GM19023 (cell line): ENCODE measurements around the gene TARS3.

Source experiments
- ATAC-seq: cut with Tn5 transposase; IDR thresholded peaks from one replicate; pipeline ENCODE4 v1.9.1; 2021; ENCODE audit warnings: mild to moderate bottlenecking, moderate library complexity; ENCODE audit not compliant: unreplicated experiment

TARS3 gene

DNA sequence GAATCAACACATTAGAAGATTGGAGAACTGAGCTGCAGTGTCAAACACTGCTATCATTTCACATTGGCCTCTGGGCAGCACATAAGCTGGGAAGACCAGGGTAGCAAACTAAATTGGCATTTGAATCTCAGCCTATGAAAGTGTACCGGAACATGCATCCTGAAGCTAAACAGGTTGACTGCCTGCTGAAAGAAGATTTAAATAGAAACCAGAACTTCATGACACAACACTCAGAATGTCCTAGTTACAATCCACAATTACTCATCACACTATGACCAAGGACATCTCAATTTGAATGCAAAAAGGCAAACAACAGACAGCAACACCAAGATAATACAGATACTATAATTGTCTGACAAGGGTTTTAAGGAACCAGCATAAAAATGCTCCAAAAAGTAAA, 98.3 kb downstream of the TARS3 start:
- no peak for ATAC-seq

DNA sequence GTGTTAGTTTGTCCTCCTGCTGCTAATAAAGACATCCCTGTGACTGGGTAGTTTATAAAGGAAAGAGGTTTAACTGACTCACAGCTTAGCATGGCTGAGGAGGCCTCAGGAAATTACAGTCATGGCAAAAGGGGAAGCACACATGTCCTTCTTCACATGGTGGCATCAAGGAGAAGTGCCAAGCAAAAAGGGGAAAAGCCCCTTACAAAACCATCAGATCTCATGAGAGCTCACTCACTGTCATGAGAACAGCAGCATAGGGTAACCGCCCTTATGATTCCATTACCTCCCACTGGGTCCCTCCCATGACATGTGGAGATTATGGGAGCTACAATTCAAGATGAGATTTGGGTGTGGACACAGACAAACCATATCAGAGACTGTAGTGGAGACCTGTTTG, 99.1 kb downstream of the TARS3 start:
- ATAC-seq = no peak

DNA sequence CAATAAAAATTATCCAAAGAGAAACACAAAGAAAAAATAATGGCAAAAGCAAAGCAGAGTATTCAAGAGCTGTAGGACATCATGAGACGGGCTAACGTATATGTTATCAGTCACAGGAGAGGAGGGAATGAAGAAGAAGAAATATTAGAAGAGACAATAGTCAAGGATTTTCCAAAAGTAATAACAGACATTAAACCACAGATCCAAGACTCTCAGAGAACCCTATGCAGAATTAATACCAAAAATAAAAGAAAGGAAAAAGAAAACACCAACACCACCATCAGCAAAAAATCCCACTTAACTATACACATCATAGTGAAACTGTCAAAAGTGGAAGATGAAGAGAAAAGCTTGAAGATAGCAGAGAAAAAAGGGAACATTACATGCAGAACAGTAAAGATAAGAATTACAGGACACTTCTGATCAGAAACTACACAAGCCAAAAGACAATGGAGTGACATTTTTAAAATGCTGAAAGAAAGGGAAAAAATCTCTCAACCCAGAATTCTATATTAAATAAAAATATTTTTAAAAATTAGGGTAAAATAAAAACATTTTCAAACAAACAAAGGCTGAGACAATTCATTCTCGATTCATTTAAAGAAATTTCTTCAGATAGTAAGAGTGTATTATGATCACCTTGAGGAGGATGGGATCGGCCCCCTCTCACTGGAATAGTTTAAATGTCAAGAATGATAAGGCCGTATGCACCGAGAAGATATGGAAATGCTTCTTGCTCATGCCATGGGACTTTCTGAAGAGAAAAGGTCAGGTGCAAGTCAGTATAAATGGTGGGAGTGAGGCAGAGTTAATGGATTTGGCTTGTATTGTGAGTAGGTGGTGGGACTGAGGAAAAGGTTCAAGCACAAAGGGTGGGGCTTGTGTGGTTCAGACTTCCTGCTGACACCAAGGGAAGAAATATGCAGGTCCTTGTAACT, 100.6 kb downstream of the TARS3 start:
- no peak for ATAC-seq

DNA sequence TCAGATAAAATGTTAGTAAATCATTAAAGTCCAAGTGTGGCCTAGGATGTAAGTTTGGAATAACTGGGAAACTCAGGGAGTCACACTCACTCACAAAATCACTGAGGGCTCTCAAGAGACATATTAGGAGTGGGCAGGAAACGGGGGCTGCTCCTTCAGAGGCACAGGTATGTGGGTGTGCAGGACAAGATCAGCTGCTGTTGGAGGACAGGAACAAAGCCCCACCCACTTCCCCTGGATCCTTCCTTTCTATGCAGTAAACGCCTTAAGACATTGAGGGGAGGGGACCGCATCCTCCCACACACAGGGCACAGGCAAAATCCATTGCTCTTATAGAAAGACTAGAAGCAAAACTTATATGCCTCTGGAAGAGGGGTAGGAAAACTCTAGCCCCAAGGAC, 102.3 kb downstream of the TARS3 start:
- no peak for ATAC-seq

DNA sequence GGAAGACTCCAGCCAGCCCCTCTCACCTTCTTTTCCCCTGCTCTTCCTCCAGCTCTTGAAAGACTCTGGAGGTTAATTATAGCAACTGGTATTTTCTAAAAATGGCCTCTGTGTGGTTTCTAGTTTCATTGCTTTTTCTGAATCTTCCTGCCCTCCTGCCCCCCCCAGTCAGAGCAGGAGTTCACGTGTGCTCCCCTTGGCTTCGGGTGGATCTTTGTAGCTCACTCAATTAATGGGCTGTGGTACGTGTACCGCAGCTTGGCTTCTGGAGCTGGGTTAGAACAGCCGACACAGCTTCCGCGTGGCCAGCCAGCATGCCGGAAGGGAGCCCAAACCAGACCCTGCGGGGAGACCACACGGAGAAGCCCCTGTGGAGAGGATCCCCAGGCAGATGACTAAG, 103.6 kb downstream of the TARS3 start:
- ATAC-seq = no peak

DNA sequence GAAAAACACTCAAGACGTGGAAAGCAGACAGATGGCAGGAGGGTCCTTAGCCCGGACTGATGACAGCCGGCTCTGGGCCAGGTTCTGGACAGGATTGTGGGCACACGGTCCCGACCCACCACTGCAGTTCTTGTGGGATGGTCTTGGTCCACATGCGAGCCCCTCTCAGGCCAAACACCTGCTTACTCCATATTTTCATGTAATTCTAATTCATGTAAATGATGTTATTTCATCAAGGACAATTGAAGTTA, 104.7 kb downstream of the TARS3 start:
- ATAC-seq = no peak

DNA sequence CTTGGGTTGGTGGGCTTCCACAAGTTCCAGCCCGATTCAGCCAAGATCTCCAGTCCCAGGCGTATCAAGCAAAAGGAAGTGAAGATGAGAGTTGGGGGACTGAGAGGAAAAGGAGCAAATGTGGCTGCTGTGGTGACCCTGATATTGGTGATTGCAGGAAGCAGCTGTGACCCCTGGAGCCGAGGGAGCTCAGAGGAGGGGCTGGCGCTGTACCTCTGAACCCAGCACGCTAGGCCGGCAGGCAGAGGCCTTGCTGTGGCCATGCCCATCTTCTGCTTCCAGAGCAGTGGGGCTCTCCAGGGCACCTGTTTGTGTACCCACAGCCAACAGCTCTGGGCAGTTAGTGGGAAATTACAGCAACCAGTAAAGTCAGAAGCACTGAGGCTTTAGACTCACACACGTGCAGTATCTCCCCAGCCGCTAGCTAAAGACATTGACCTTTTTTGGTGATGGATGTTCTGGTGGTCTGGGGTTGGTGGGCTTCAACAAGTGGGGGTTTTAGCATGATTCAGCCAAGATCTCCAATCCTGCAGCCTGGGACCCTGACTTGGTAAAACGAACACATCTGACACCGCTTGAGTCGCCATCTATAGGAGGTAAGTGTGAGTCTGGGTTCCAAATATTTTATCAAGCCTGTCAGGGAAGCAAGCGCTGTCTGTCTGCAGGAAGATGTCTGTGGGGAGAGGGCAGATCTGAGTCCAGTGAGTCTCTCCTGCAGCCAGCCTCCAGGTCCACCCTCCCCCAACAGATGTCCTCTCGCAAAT, 105.2 kb downstream of the TARS3 start:
- no peak for ATAC-seq

DNA sequence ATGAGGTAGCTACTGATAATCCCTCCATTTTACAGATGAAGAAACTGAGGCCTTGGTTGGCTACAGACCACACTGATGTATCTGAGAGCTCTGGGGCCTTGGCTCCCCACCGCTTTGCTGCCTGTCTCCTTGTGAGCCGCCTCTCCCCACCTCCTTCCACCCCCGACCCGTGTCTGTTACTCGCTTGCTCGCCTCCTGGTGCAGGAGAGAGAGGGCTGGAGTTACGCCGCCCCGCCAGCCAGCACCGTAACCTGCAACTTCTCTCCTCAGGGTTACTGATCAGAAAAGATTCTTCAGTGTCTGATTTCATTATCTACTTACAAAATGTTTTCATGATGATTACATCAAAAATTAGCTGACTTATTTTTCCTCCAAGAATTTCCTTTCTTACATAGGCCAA, 106.2 kb downstream of the TARS3 start:
- no peak for ATAC-seq

DNA sequence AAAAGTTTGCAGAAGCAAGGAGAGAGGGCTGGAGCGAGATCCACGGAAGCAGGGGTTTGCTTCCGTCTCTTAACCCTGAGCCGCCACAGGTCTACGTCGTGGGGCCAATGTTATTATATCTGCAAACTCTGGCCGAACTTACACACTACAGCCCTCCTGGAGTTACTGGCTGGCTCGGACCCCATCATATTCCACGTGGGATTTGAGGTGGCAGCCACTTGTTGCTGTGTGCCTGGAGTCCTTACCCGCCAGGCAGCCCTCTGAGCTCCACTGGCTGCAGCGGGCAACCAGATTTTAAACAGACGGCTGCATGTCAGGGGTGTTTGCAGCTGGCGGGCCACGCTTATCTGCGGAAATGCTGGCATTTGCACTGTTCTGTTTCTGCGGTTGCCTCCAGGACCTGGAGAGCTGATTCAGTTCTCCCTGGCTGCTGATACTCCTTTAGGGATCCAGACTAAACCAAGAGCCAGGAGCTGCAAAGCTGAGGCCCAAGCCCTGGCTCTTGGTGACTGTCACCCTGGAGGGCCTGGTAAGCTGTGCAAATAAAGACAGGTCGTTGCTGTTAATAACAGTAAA, 106.8 kb downstream of the TARS3 start:
- ATAC-seq = no peak

DNA sequence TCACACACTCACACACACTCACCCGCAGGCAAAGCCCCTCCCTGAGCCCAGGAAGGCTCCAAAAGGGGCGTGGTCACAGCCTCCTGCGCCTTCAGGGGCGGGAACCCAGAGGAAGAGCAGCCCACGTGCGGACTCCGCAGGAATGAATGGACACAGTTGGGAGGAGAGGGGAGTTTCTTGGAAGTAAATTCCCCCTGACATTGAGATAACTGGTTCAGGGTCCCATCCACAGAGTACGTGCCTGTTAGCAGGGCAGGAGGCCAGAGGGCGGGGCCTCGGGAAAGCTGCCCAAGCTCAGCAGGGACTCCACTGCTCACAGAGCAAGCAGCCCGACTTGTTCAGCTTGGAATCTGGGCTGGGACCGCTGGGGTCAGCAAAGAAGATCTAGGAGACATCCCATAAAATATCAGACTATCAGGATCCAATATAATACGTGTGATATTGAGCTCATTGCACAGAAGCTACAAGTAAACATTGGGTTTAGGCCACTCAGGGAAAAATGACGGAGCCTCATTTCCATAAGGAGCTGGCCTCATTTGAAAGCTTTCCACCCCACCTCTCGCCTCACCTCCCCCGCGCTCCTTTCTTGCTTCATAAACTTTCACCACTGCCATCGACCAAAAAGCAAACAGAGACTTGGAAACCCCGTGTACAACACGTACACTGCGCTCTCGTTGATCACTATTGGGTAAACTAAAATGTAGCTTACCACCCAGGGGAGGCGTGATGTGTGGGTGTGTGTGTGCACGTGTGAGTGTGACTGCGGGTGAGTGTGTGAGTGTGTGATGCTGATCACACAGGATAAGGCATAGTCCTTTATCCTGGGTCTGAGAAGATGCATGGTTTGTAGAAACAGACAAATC, 108.1 kb downstream of the TARS3 start:
- no peak for ATAC-seq

DNA sequence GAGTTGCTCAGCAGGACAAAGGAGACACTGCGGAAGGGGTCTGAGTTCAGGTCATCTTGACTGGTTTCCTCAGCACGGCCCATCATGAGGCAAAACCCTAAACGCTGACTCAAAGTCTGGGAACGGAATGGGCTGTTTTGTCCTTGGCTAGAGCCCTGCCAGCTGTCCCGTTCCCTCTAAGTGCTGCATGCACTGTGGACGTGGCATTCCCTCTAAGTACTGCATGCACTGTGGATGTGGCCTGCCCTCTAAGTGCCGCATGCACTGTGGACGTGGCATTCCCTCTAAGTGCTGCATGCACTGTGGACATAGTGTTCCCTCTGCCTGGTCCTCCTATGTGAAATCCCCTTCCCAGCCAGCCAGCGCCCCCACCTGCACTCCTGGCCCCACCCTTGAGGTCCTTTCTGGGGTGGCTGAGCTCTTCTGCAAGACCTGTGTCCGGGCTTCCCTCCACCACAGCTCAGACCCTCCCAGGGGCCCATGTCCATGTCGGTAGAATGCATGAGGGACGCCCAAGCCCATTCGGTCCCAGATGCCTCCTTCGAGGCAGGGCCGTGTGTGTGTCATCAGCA, 108.8 kb downstream of the TARS3 start:
- ATAC-seq = no peak

DNA sequence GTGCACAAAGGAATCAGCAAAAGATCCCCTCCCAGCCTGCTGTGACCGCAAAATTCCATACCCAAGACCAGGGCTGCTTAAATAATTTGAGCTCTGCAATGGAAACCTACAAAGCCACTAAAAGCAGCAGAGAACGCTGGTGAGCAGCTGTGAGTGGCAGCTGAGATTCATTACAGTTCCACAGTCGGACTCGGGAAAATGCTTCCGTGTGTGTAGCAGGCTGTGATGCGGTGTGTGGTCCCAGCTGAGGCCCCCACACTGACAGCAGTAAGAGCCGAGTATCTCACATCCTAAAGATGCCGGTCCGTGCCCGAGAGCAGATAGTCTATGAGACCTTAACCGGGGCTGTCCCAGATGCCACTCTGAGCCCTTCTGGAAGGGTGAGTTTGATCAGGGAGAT, 109.5 kb downstream of the TARS3 start:
- ATAC-seq = no peak

DNA sequence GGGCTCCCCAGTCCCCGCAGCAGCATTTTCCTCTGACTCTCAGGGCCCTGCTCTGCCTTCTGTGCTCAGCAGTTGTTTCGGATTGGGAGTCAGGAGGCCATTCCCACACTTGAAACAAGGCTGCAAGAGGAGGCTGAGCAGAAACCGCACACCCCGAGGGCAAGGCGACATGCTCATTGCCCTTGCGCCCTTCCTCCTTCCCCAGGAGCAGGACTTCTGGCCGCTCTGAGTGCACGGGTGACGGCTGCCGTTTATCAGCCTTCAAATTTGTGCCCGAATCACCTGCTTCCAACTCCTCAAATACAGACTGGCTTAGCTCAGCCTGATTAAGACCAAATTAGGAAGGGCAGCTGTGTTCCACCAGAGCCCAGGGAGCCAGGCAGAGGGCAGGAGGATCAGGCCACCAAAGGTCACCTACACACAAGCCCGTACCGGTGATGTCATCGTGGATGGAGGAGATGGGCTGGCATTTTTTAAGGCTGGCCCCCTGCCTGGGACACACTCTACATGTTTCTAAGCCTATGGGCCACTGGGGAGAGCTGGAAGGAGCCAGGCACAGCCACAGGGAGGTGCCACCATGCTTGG, 110.2 kb downstream of the TARS3 start:
- no peak for ATAC-seq

DNA sequence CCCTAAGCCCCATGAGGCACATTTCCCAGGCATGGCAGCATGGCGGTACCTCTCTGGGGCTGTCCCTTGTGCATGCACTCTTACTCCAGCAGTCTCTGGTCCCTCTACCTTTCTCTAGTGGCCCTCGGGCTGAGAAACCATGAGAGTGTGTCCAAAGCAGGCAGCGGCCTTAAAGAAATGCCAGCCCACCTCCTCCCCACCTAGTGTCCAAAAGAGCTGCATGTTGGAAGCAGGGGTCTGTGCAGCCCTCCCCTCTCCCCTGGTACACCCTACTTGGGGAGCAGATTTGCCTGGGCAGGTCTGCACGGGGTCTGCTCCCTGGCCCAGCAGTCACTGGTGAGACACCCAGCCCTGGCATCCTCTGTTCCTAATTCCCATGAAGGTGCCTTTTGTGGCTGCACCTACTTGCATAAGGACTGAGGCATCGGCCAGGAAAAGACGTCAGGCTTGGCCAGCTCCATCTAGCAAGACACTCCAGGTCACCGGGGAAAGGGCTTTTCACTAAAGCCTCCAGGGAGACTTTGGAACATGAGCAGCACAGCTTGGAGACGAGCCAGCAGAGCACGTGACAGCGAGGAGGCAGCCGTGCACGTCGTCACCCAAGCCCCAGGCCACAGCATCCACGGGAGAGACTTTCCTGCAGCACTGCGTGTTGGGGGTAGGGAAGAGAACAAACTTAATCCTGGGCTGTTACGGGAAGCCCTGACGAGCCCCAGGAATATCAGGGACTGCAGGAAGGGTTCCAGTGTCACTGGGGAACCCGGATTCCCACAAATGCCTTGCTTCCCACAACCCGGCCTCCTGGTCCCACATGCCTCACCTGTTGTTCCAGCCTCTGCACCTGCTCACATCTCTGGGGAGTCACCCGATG, 110.9 kb downstream of the TARS3 start:
- no peak for ATAC-seq

DNA sequence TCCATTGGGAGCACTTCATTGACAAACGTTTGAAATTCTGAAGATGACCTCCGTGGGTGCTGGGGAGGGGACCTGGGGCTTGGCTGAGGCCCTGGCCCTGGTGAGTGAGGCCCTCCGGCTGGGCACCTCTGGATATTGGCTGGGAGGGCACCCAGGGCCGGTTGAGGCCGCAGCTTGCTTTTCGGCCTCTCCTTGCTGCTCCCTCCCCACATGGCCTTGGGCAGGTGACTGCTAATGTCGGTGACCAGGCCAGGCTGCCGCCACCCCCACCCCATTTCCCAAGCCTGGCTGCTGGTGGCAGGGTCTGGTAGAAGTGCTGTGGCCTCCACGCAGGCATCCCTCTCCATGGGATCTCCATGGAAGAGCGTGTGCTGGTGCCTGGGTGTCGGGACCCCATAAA, 111.6 kb downstream of the TARS3 start:
- no peak for ATAC-seq

DNA sequence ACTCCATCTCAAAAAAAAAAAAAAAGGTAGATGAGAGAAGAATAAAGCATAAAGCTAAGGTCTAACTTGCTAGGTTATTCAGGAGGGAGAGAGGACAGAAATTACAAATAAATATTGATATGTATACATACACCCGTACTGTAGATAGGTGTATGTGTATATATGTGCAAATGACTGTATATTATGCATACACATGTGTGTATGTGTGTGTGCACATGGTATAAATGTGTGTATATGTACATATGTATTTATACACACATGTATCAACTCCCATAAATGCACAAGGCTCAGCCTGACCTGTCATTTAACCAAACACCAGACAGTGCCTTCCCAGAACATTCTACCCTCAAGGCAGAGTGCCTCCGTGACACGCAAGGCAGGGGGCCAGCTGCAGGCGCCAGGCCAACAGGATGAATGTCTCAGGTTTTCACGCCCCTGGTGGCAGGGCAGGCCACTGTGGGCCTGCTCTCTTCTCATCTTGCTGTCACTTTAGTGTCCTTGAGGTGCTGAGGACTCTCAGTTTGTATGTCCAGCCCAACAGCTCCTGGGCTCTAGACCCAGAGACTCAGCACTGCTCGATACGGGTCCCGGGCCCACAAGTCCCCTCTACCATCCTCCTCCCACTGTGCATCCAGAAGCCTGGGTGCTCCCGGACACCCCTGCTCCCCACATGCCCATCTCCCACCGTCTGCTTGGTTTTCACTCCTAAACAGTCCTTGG, 112.5 kb downstream of the TARS3 start:
- no peak for ATAC-seq

DNA sequence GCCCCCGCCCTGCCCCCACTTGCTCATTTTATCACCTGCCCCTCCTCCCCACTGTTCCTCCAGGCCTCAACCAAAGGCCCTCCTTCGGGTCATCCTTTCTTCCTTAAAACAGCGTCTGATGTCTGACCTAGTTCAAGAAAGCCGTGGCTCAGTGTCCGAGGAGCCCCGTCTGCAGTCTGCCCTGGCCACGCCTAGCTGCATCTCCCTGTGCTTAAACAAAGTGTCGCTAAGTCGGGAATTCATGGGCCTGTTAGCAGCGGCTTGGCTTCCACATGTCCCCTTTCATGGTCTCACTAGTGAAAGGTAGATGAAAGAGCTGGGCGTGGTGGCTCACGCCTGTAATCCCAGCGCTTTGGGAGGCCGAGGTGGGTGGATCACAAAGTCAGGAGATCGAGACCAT, 113.3 kb downstream of the TARS3 start:
- ATAC-seq = no peak

DNA sequence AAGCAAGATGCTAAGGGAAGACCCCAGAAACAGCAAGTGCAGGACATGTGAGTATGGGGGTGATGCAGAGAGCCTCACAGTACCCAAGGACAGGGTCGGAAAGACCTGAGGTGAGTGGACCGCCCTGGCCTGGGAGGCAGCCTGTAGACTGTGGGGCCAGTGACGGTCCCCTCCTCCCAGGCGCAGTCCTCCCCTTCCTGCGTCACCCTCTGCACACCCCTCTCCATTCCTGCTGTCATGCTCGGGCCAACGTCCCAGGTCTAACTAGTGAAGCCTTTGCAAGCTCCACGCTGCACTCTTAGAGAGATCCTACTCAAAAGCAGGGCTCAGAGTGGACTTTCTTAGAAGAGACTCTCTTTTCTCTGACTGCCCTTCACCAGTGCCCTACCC, 113.7 kb downstream of the TARS3 start:
- ATAC-seq = no peak
